HCT116 (cell line): Measurements from ENCODE around the gene MRPS16.

ENCODE experiments used
- CTCF ChIP-seq, 3 experiments: fragments of 200-600 bp in 1 of 3; sonication (generic) in 1 of 3; IDR thresholded peaks in 2 of 3; conservative IDR thresholded peaks in 1 of 3; 2 replicates each; pipeline ENCODE4 v1.5.1; 2012 to 2017; ENCODE audit warnings: low read depth in 2 of 3, low read length in 2 of 3, antibody characterized with exemption in 1 of 3, borderline replicate concordance in 1 of 3, control low read depth in 1 of 3, mild to moderate bottlenecking in 1 of 3, mixed read lengths in 1 of 3, mixed run types in 1 of 3, moderate library complexity in 1 of 3; ENCODE audit not compliant: insufficient read depth in 1 of 3
- EZH2 ChIP-seq: fragments of 200-600 bp; sonication (generic); IDR thresholded peaks from 2 replicates; pipeline ENCODE4 v1.6.1; 2017; ENCODE audit warnings: antibody characterized with exemption, mixed run types
- JUND ChIP-seq: IDR thresholded peaks from 2 replicates; pipeline ENCODE4 v1.6.1; 2012
- MAX ChIP-seq: IDR thresholded peaks from 2 replicates; pipeline ENCODE4 v1.6.1; 2012
- POLR2A ChIP-seq: IDR thresholded peaks from 2 replicates; pipeline ENCODE4 v1.7.0; 2011; ENCODE audit warnings: borderline replicate concordance; ENCODE audit not compliant: insufficient read depth, insufficient read length; ENCODE audit errors: extremely low read depth
- ZFX ChIP-seq: fragments of 450-650 bp; IDR thresholded peaks from 2 replicates; pipeline ENCODE4 v1.6.1; 2017
- ZNF274 ChIP-seq: fragments of 200-500 bp; sonication (Bioruptor generic); IDR thresholded peaks from 2 replicates; pipeline ENCODE4 v1.6.1; 2014; ENCODE audit warnings: mild to moderate bottlenecking, low read depth, low read length, inconsistent platforms

- TF ChIP-seq CTCF (IDR thresholded peaks at IDR 0.05 in 2 of 3, conservative IDR thresholded peaks at IDR 0.05 in 1 of 3; ENCODE audit: borderline replicate concordance in 1 of 3, insufficient read depth in 1 of 3, low read depth in 2 of 3, low read length in 2 of 3) (no peak), ZNF274 (no peak), MAX (no peak), JUND (no peak), POLR2A (no peak), ZFX (no peak), EZH2 (no peak)
Measured at GRCh38 chr10:73246322-73246645, 6.2 kb downstream of the MRPS16 start.
